NCI-H460 (cell line): ENCODE data around the gene ODC1. TPM values are rescaled to one million over a fixed set of nuclear protein-coding genes. Genes with fewer than 3 reads are reported as not detected.

Source experiments
- DNase-seq: peaks from one replicate; pipeline ENCODE4 v3.0.0-alpha.2; 2016; ENCODE audit warnings: low read depth; ENCODE audit errors: extremely low read depth
- total RNA-seq: library from RNA; depleted of rRNA; stranded (reverse); fragments of >200 nt; shearing (Covaris generic); gene quantifications from 2 replicates; pipeline ENCODE4 v1.2.3, GENCODE V29; 2014

Gene ODC1
- total RNA-seq, 1 experiment from 2014 or later, result 630 TPM

- DNase-seq, result no peak
These were observed 25.9 kb downstream of the ODC1 start for GRCh38 chr2:10422251-10422650.

- no peak for DNase-seq
These were observed 28.4 kb downstream of the ODC1 start for GRCh38 chr2:10419553-10420257.

GRCh38 chr2:10417551-10418335, 30.4 kb downstream of the ODC1 start:
- DNase-seq, result no peak

- DNase-seq, result no peak
These were observed 32.5 kb downstream of the ODC1 start for GRCh38 chr2:10415640-10416039.

- no peak for DNase-seq
These were observed 33.1 kb downstream of the ODC1 start for GRCh38 chr2:10415048-10415447.

GRCh38 chr2:10414591-10414990, 33.5 kb downstream of the ODC1 start:
- no peak for DNase-seq

GRCh38 chr2:10413991-10414451, 34.1 kb downstream of the ODC1 start:
- DNase-seq, result no peak

GRCh38 chr2:10413503-10413902, 34.6 kb downstream of the ODC1 start:
- DNase-seq, result no peak

- no peak for DNase-seq
These were observed 35.7 kb downstream of the ODC1 start for GRCh38 chr2:10412380-10412779.

- DNase-seq, result no peak
These were observed 36.6 kb downstream of the ODC1 start for GRCh38 chr2:10411557-10411956.

- no peak for DNase-seq
These were observed 37.2 kb downstream of the ODC1 start for GRCh38 chr2:10410823-10411437.

GRCh38 chr2:10410001-10410822, 37.9 kb downstream of the ODC1 start:
- no peak for DNase-seq

GRCh38 chr2:10408649-10409579, 39.2 kb downstream of the ODC1 start:
- DNase-seq, result peak; percentile 86

GRCh38 chr2:10407841-10408648, 40.1 kb downstream of the ODC1 start:
- DNase-seq, result peak; percentile 93

- no peak for DNase-seq
These were observed 40.7 kb downstream of the ODC1 start for GRCh38 chr2:10407432-10407831.

GRCh38 chr2:10406491-10407188, 41.5 kb downstream of the ODC1 start:
- DNase-seq, result peak; percentile 46

- DNase-seq, result no peak
These were observed 42.1 kb downstream of the ODC1 start for GRCh38 chr2:10406016-10406415.

- peak; percentile 98 for DNase-seq
These were observed 42.7 kb downstream of the ODC1 start for GRCh38 chr2:10405448-10405847.
